Calu3 (cell line): Measurements from ENCODE around the gene SLC66A2. TPM values are rescaled to one million over a fixed set of nuclear protein-coding genes. Genes with fewer than 3 reads are reported as not detected.

ENCODE experiments used
- BruUV-seq: library from RNA; stranded (reverse); fragments of 400-500 nt; replicated peaks from 2 replicates; lab custom pipeline; 2021; lab: Mats Ljungman, UMichigan
- CTCF ChIA-PET: fragments of 300-600 bp; sonication (Branson Sonifier 250); formaldehyde crosslinking; loops from one replicate; lab custom pipeline; 2022; ENCODE audit warnings: antibody characterized with exemption; lab: Charles Lee
- DNase-seq: peaks from one replicate; pipeline ENCODE4 v3.0.0; 2022
- H3K27ac Mint-ChIP-seq: one replicate; pipeline ENCODE4 v1.8.0; 2022; ENCODE audit warnings: mixed read lengths; ENCODE audit not compliant: unreplicated experiment
- H3K27me3 Mint-ChIP-seq: one replicate; pipeline ENCODE4 v1.8.0; 2022; ENCODE audit warnings: mixed read lengths; ENCODE audit not compliant: unreplicated experiment
- H3K36me3 Mint-ChIP-seq: one replicate; pipeline ENCODE4 v1.8.0; 2022; ENCODE audit warnings: mild to moderate bottlenecking, moderate library complexity, mixed read lengths; ENCODE audit not compliant: insufficient read depth, unreplicated experiment
- H3K4me1 Mint-ChIP-seq: one replicate; pipeline ENCODE4 v1.8.0; 2022; ENCODE audit warnings: mild to moderate bottlenecking, low read depth, mixed read lengths; ENCODE audit not compliant: unreplicated experiment
- H3K4me3 Mint-ChIP-seq: one replicate; pipeline ENCODE4 v1.8.0; 2022; ENCODE audit warnings: mild to moderate bottlenecking, low read depth, moderate library complexity, mixed read lengths; ENCODE audit not compliant: unreplicated experiment
- H3K9me3 Mint-ChIP-seq: one replicate; pipeline ENCODE4 v1.8.0; 2022; ENCODE audit warnings: low read depth, mixed read lengths; ENCODE audit not compliant: unreplicated experiment
- CTCF ChIP-seq: fragments of 200-600 bp; IDR thresholded peaks from one replicate; pipeline ENCODE4 v1.8.0; 2022; ENCODE audit warnings: antibody characterized with exemption; ENCODE audit not compliant: unreplicated experiment
- intact Hi-C: fragments of 100-400 bp; cut with micrococcal nuclease; formaldehyde crosslinking; loops from one replicate; pipeline ENCODE4 v1.10.0; 2022; ENCODE audit not compliant: unreplicated experiment
- total RNA-seq: library from RNA; stranded (reverse); gene quantifications from 2 replicates; pipeline ENCODE4 v1.2.3, GENCODE V29; 2022

Gene SLC66A2
- total RNA-seq, 1 experiment from 2014 or later, result 19.5 TPM

DNA sequence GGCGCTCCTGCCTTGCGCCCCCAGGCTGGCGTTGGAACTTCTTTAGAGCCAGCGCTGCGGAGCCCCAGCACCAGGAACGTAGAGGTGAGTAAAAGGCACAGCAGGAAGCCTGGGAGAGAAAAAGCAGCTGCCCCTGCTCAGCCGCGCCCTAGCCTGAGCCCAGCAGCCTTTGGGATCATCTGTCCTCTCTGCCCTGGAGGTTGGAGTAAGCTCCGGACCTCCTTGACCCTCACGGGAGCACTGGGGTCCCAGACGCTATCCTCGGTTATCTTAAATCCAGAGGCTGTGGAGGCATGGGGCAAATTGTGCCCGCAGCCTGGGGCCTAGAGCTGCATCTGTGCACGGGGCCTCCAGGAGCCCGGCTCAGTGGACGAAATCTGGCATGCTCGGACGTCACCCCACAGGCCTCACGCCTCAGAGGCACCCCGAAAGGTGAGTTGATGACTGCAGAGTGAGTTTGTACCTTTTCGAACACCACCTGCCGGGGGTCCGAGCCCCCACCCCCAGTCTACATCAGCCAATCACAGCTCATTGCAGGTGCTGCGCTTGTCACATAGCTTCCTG, 1.6 kb upstream of the SLC66A2 start:
- Mint-ChIP-seq H3K9me3 (no peaks in the 10 kb centered on the region), H3K4me3 (no peak overlapping the region), H3K27me3 (no peaks in the 10 kb centered on the region), H3K4me1 (no peaks in the 10 kb centered on the region), H3K27ac (no peak overlapping the region), H3K36me3 (peaks cover 16% of the 10 kb centered on the region)
- no peak for DNase-seq
- TF ChIP-seq CTCF, result no peak
- no TSS peak for BruUV-seq
- intact Hi-C loops, result no loop called here
- CTCF ChIA-PET, result no interaction called here

- H3K4me1 Mint-ChIP-seq, result no peaks in the 10 kb centered on the region
- H3K4me3 Mint-ChIP-seq, result peak overlapping the region; percentile 30
- H3K9me3 Mint-ChIP-seq, result no peaks in the 10 kb centered on the region
- peaks cover 16% of the 10 kb centered on the region for H3K36me3 Mint-ChIP-seq
- intact Hi-C loops, result no loop called here
- TF ChIP-seq CTCF, result no peak
- no peak for DNase-seq
- no peaks in the 10 kb centered on the region for H3K27me3 Mint-ChIP-seq
- no TSS peak for BruUV-seq
- H3K27ac Mint-ChIP-seq, result no peak overlapping the region
- CTCF ChIA-PET, result no interaction called here
Measured at GRCh38 chr18:79952456-79952995, 1.1 kb upstream of the SLC66A2 start.

- BruUV-seq, result no TSS peak
- no peaks in the 10 kb centered on the region for H3K27me3 Mint-ChIP-seq
- peaks cover 16% of the 10 kb centered on the region for H3K36me3 Mint-ChIP-seq
- TF ChIP-seq CTCF, result no peak
- CTCF ChIA-PET, result no interaction called here
- H3K4me3 Mint-ChIP-seq, result peak overlapping the region; percentile 71
- no peaks in the 10 kb centered on the region for H3K9me3 Mint-ChIP-seq
- peak overlapping the region; percentile 42 for H3K27ac Mint-ChIP-seq
- intact Hi-C loops, result no loop called here
- peak; percentile 23 for DNase-seq
- H3K4me1 Mint-ChIP-seq, result no peaks in the 10 kb centered on the region
Measured at GRCh38 chr18:79950515-79951341, 725 bp downstream of the SLC66A2 start.

DNA sequence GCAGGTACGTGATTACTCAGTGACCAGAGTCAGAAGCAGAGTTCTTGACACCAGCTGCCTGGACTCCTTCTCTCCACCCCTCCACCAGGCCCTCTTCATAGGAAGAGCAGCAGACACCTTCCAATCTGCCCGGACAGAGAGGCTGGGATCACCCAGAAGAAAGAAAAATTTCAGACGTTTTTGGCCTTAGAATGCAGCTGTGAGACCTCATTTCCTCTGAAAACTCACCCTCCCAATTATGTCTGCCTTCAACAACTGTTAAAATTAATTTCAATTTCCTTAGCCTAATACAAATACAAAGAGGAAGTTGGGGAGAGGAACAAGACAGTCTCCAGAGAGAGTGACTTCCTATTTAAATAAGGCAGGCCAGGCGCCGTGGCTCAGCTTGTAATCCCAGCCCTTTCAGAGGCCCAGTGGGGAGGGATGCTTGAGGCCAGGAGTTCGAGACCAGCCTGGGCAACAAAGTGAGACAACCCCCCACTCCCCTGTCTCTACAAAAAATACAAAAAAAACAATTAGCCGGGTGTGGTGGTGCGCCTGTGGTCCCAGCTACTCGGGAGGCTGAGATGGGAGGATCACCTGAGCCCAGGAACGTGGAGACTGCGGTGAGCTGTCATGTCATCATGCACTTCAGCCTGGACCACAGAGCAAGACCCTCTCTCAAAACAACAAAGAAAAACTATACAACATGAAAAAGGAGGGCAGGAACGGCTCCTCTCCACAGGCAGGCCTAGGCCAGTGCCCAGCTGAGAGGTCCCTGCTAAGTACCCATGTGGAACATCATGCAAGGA, 1.6 kb downstream of the SLC66A2 start:
- intact Hi-C loops, result no loop called here
- H3K36me3 Mint-ChIP-seq, result peaks cover 16% of the 10 kb centered on the region
- BruUV-seq, result TSS peak; percentile 60
- CTCF ChIA-PET, result no interaction called here
- H3K9me3 Mint-ChIP-seq, result no peaks in the 10 kb centered on the region
- no peak for TF ChIP-seq CTCF
- no peaks in the 10 kb centered on the region for H3K27me3 Mint-ChIP-seq
- no peak for DNase-seq
- H3K4me1 Mint-ChIP-seq, result no peaks in the 10 kb centered on the region
- peak overlapping the region; percentile 71 for H3K4me3 Mint-ChIP-seq
- H3K27ac Mint-ChIP-seq, result peak overlapping the region; percentile 42
